GM10248 (cell line): ENCODE results near the gene TRAPPC5.

ENCODE experiments used
- CTCF ChIA-PET: fragments of 300-600 bp; sonication (Branson Sonifier 250); formaldehyde crosslinking; extraction: SDS; loops from one replicate; lab custom pipeline; 2021; ENCODE audit warnings: antibody characterized with exemption; lab: Yijun Ruan, JAX
- POLR2A ChIA-PET: fragments of 350-650 bp; sonication (Branson Sonifier 250); formaldehyde crosslinking; extraction: SDS; loops from one replicate; lab custom pipeline; 2020; ENCODE audit warnings: antibody characterized with exemption; lab: Yijun Ruan, JAX
- DNase-seq: peaks from one replicate; pipeline ENCODE4 v3.0.0; 2012; ENCODE audit errors: extremely low spot score
- CTCF ChIP-seq: IDR thresholded peaks from 2 replicates; pipeline ENCODE4 v1.5.1; 2012; ENCODE audit warnings: mild to moderate bottlenecking, low read depth; ENCODE audit errors: extremely low read depth, missing control alignments, control extremely low read depth

Gene TRAPPC5

GRCh38 chr19:7730286-7731217, 49.9 kb downstream of the TRAPPC5 start:
- no peak for DNase-seq
- TF ChIP-seq CTCF, result no peak
- CTCF ChIA-PET, result no interaction called here
- POLR2A ChIA-PET, result interaction anchor here (0.6 kb wide), 1 partner anchor 40 kb away, joined by 3 read pairs; no protein-coding TSS in a partner anchor

- CTCF ChIA-PET, result no interaction called here
- DNase-seq, result no peak
- TF ChIP-seq CTCF, result no peak
- POLR2A ChIA-PET, result no interaction called here
Measured at GRCh38 chr19:7731218-7731595, 50.6 kb downstream of the TRAPPC5 start.

GRCh38 chr19:7731615-7732014, 51.0 kb downstream of the TRAPPC5 start:
- no peak for TF ChIP-seq CTCF
- CTCF ChIA-PET, result interaction anchor here (1.3 to 1.5 kb wide), 2 partner anchors 10 to 12 kb away, joined by 3 read pairs; no protein-coding TSS in a partner anchor
- POLR2A ChIA-PET, result no interaction called here
- DNase-seq, result no peak

GRCh38 chr19:7732045-7732444, 51.4 kb downstream of the TRAPPC5 start, which contains the start of gene CLEC4G:
CLEC4G (minus strand) TSS chr19:7732110; CDS start chr19:7732102, 8 bp downstream.
- DNase-seq, result no peak
- no peak for TF ChIP-seq CTCF
- CTCF ChIA-PET, result interaction anchor here (1.3 to 1.5 kb wide), 2 partner anchors 9 to 12 kb away, joined by 3 read pairs; no protein-coding TSS in a partner anchor
- POLR2A ChIA-PET, result no interaction called here

GRCh38 chr19:7733376-7733775, 52.7 kb downstream of the TRAPPC5 start:
- ChIA-PET CTCF (no interaction called here), POLR2A (no interaction called here)
- no peak for TF ChIP-seq CTCF
- no peak for DNase-seq

- TF ChIP-seq CTCF, result no peak
- CTCF ChIA-PET, result interaction anchor here (1.0 kb wide), 1 partner anchor 66 kb away, joined by 3 read pairs; no protein-coding TSS in a partner anchor
- POLR2A ChIA-PET, result no interaction called here
- no peak for DNase-seq
Measured at GRCh38 chr19:7734220-7735203, 53.9 kb downstream of the TRAPPC5 start.
